HepG2 (cell line): Measurements from ENCODE around the gene CLEC18A. TPM values are rescaled to one million over a fixed set of nuclear protein-coding genes. Genes with fewer than 3 reads are reported as not detected.

Source experiments
- CREM ChIP-seq, 2 experiments: sonication (generic) in 1 of 2; formaldehyde crosslinking in 1 of 2; IDR thresholded peaks; 2 replicates each; pipeline versions ENCODE4 v1.4.0 to v1.6.1; 2016 to 2020; ENCODE audit warnings: antibody characterized with exemption in 1 of 2, mild to moderate bottlenecking in 1 of 2, missing genetic modification reagents in 1 of 2
- HNRNPH1 ChIP-seq: fragments of 200-400 bp; formaldehyde crosslinking; optimal IDR thresholded peaks from 2 replicates; pipeline ENCODE3; 2017; ENCODE audit warnings: mild to moderate bottlenecking, low read depth, low read length
- KDM5B ChIP-seq: sonication (generic); formaldehyde crosslinking; IDR thresholded peaks from 2 replicates; pipeline ENCODE4 v1.4.0; 2020; ENCODE audit warnings: missing genetic modification reagents, mild to moderate bottlenecking, borderline replicate concordance
- LCORL ChIP-seq, 2 experiments: fragments of 450-650 bp in 1 of 2; sonication (generic) in 1 of 2; formaldehyde crosslinking in 1 of 2; IDR thresholded peaks; 2 replicates each; pipeline versions ENCODE4 v1.5.0 to v1.6.1; 2017 to 2020; ENCODE audit warnings: antibody characterized with exemption in 1 of 2, missing genetic modification reagents in 1 of 2
- MEF2D ChIP-seq: sonication (generic); formaldehyde crosslinking; IDR thresholded peaks from 2 replicates; pipeline ENCODE4 v1.5.1; 2020; ENCODE audit warnings: mild to moderate bottlenecking, missing genetic modification reagents
- NCOA1 ChIP-seq: sonication (generic); formaldehyde crosslinking; IDR thresholded peaks from 2 replicates; pipeline ENCODE4 v1.9.0; 2021; ENCODE audit warnings: missing genetic modification reagents
- NONO ChIP-seq, 2 experiments: fragments of 450-650 bp in 1 of 2; sonication (generic) in 1 of 2; formaldehyde crosslinking in 1 of 2; IDR thresholded peaks in 1 of 2; conservative IDR thresholded peaks in 1 of 2; 2 replicates each; pipeline versions ENCODE4 v1.6.1 to v1.8.0; 2017 to 2022; ENCODE audit warnings: mild to moderate bottlenecking in 1 of 2, missing genetic modification reagents in 1 of 2, moderate library complexity in 1 of 2
- PHF8 ChIP-seq: sonication (generic); formaldehyde crosslinking; IDR thresholded peaks from 2 replicates; pipeline ENCODE4 v1.5.0; 2020; ENCODE audit warnings: missing genetic modification reagents
- RXRA ChIP-seq: sonication (generic); formaldehyde crosslinking; IDR thresholded peaks from 2 replicates; pipeline ENCODE4 v1.5.1; 2020; ENCODE audit warnings: missing genetic modification reagents
- STAG1 ChIP-seq: sonication (generic); formaldehyde crosslinking; IDR thresholded peaks from 2 replicates; pipeline ENCODE4 v1.4.0; 2020; ENCODE audit warnings: missing genetic modification reagents
- TBP ChIP-seq: sonication (generic); formaldehyde crosslinking; IDR thresholded peaks from 2 replicates; pipeline ENCODE4 v1.5.0; 2020; ENCODE audit warnings: missing genetic modification reagents
- ZNF333 ChIP-seq: sonication (generic); formaldehyde crosslinking; IDR thresholded peaks from 2 replicates; pipeline ENCODE4 v1.4.0; 2020; ENCODE audit warnings: mild to moderate bottlenecking, missing genetic modification reagents, borderline replicate concordance
- ZNF879 ChIP-seq: sonication (generic); formaldehyde crosslinking; IDR thresholded peaks from 2 replicates; pipeline ENCODE4 v1.8.1; 2023; ENCODE audit warnings: missing genetic modification reagents
- ZNF883 ChIP-seq: sonication (generic); formaldehyde crosslinking; IDR thresholded peaks from 2 replicates; pipeline ENCODE4 v1.5.1; 2020; ENCODE audit warnings: mild to moderate bottlenecking, missing genetic modification reagents; ENCODE audit errors: not compliant biosample characterization
- polyA plus RNA-seq, 8 experiments: library from polyadenylated mRNA; depleted of rRNA in 3 of 8; stranded (reverse) in 7 of 8; unstranded in 1 of 8; fragments of >200 nt; fragmentation: Illumina TruSeq in 4 of 8; extraction: Trizol in 4 of 8; gene quantifications; 2 replicates each; pipeline versions ENCODE4 v1.2.1 to v1.2.3, GENCODE V29; 2011 to 2016; ENCODE audit warnings: low read depth in 4 of 8, missing spikeins in 1 of 8, mixed read lengths in 1 of 8; ENCODE audit not compliant: insufficient read depth in 1 of 8
- total RNA-seq, 5 experiments: library from RNA; depleted of rRNA; stranded (reverse); fragments of >200 nt; fragmentation: Illumina TruSeq; extraction: Trizol; gene quantifications; 2 replicates each; pipeline ENCODE4 v1.2.3, GENCODE V29; 2016; ENCODE audit warnings: low read depth in 1 of 5
- TF ChIP-seq, protein P1 (sequence below): sonication (generic); formaldehyde crosslinking; IDR thresholded peaks from 2 replicates; pipeline ENCODE4 v1.4.0; 2020; ENCODE audit warnings: mild to moderate bottlenecking, missing genetic modification reagents
- TF ChIP-seq, protein P2 (sequence below): sonication (generic); formaldehyde crosslinking; IDR thresholded peaks from 2 replicates; pipeline ENCODE4 v1.8.0; 2022; ENCODE audit warnings: missing genetic modification reagents, mild to moderate bottlenecking, moderate library complexity, borderline replicate concordance
- TF ChIP-seq, protein P3 (sequence below): IDR thresholded peaks from 2 replicates; pipeline ENCODE4 v1.6.1; 2016; ENCODE audit warnings: low read depth, missing genetic modification reagents, missing compliant biosample characterization

The CLEC18A gene
- total and polyA plus RNA-seq, 2 of the 13 experiments (the other 11 are each of a cell fraction or from before 2014, with no cell fraction given): 0.22 to 0.42 TPM

DNA sequence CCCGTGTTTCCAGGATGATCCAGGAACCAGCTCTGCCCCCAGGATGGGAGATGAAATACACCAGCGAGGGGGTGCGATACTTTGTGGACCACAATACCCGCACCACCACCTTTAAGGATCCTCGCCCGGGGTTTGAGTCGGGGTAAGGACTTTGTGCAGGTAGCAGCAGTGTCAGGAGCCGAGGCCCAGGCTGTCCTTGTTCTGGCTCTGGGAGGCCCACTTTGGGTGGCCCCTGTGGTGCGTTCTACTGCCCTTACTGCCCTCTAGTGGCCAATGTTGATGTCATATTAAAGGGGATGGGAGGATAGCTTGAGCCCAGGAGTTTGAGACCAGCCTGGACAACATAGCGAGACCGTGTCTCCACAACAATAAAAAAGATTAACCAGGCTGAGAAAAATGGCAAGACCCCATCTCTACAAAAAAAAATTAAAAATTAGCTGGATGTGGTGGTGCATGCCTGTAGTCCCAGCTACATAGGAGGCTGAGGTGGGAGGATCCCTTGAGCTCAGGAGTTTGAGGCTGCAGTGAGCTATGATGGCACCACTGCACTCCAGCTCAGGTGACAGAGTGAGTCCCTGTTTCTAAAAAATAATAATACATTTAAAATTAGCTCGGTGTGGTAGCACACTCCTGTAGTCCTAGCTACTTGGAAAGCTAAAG, 20.9 kb upstream of the CLEC18A start (continued):
- TF ChIP-seq, protein P1, sequence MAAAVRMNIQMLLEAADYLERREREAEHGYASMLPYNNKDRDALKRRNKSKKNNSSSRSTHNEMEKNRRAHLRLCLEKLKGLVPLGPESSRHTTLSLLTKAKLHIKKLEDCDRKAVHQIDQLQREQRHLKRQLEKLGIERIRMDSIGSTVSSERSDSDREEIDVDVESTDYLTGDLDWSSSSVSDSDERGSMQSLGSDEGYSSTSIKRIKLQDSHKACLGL: 0 out of 2 replicates have a peak, but pooled peaks have one; percentile 43
- TF ChIP-seq LCORL (IDR thresholded peaks at IDR 0.05): no peak
- TF ChIP-seq LCORL (CRISPR knock-in tag; IDR thresholded peaks at IDR 0.05): peak; percentile 63; the same call in 1 of the 2 replicates
- TF ChIP-seq, protein P2, sequence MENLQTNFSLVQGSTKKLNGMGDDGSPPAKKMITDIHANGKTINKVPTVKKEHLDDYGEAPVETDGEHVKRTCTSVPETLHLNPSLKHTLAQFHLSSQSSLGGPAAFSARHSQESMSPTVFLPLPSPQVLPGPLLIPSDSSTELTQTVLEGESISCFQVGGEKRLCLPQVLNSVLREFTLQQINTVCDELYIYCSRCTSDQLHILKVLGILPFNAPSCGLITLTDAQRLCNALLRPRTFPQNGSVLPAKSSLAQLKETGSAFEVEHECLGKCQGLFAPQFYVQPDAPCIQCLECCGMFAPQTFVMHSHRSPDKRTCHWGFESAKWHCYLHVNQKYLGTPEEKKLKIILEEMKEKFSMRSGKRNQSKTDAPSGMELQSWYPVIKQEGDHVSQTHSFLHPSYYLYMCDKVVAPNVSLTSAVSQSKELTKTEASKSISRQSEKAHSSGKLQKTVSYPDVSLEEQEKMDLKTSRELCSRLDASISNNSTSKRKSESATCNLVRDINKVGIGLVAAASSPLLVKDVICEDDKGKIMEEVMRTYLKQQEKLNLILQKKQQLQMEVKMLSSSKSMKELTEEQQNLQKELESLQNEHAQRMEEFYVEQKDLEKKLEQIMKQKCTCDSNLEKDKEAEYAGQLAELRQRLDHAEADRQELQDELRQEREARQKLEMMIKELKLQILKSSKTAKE (CRISPR knock-in tag): no peak
- peak; percentile 59; the same call in 1 of the 2 replicates for TF ChIP-seq ZNF333 (CRISPR knock-in tag)
- peak; percentile 24 for TF ChIP-seq ZNF883 (CRISPR knock-in tag)
- TF ChIP-seq CREM (IDR thresholded peaks at IDR 0.05): no peak
- TF ChIP-seq CREM (CRISPR knock-in tag; IDR thresholded peaks at IDR 0.05): no peak
- no peak for TF ChIP-seq HNRNPH1
- TF ChIP-seq NCOA1: 0 out of 2 replicates have a peak, but pooled peaks have one; percentile 39
- TF ChIP-seq PHF8 (CRISPR knock-in tag): no peak
- no peak for TF ChIP-seq NONO (IDR thresholded peaks at IDR 0.05)
- no peak for TF ChIP-seq NONO (CRISPR knock-in tag; conservative IDR thresholded peaks at IDR 0.05)
- TF ChIP-seq ZNF879: no peak
- no peak for TF ChIP-seq RXRA (CRISPR knock-in tag)
- TF ChIP-seq, protein P3, sequence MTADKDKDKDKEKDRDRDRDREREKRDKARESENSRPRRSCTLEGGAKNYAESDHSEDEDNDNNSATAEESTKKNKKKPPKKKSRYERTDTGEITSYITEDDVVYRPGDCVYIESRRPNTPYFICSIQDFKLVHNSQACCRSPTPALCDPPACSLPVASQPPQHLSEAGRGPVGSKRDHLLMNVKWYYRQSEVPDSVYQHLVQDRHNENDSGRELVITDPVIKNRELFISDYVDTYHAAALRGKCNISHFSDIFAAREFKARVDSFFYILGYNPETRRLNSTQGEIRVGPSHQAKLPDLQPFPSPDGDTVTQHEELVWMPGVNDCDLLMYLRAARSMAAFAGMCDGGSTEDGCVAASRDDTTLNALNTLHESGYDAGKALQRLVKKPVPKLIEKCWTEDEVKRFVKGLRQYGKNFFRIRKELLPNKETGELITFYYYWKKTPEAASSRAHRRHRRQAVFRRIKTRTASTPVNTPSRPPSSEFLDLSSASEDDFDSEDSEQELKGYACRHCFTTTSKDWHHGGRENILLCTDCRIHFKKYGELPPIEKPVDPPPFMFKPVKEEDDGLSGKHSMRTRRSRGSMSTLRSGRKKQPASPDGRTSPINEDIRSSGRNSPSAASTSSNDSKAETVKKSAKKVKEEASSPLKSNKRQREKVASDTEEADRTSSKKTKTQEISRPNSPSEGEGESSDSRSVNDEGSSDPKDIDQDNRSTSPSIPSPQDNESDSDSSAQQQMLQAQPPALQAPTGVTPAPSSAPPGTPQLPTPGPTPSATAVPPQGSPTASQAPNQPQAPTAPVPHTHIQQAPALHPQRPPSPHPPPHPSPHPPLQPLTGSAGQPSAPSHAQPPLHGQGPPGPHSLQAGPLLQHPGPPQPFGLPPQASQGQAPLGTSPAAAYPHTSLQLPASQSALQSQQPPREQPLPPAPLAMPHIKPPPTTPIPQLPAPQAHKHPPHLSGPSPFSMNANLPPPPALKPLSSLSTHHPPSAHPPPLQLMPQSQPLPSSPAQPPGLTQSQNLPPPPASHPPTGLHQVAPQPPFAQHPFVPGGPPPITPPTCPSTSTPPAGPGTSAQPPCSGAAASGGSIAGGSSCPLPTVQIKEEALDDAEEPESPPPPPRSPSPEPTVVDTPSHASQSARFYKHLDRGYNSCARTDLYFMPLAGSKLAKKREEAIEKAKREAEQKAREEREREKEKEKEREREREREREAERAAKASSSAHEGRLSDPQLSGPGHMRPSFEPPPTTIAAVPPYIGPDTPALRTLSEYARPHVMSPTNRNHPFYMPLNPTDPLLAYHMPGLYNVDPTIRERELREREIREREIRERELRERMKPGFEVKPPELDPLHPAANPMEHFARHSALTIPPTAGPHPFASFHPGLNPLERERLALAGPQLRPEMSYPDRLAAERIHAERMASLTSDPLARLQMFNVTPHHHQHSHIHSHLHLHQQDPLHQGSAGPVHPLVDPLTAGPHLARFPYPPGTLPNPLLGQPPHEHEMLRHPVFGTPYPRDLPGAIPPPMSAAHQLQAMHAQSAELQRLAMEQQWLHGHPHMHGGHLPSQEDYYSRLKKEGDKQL (CRISPR knock-in tag): no peak
- TF ChIP-seq KDM5B (CRISPR knock-in tag): peak; percentile 42; the same call in 1 of the 2 replicates
- TF ChIP-seq MEF2D: 0 out of 2 replicates have a peak, but pooled peaks have one; percentile 45
- TF ChIP-seq STAG1 (CRISPR knock-in tag): peak; percentile 97
- no peak for TF ChIP-seq TBP (CRISPR knock-in tag)
